ENCODE results near the gene AHNAK. TPM values are rescaled to one million over a fixed set of nuclear protein-coding genes. Genes with fewer than 3 reads are reported as not detected.
"Not testable (repeated sequence)": the region's sequence is repeated elsewhere in the genome, so short reads cannot be mapped to it uniquely, and the experiment has no call there.

The AHNAK gene
- polyA plus RNA-seq, 1 donor, result 359 TPM

DNA sequence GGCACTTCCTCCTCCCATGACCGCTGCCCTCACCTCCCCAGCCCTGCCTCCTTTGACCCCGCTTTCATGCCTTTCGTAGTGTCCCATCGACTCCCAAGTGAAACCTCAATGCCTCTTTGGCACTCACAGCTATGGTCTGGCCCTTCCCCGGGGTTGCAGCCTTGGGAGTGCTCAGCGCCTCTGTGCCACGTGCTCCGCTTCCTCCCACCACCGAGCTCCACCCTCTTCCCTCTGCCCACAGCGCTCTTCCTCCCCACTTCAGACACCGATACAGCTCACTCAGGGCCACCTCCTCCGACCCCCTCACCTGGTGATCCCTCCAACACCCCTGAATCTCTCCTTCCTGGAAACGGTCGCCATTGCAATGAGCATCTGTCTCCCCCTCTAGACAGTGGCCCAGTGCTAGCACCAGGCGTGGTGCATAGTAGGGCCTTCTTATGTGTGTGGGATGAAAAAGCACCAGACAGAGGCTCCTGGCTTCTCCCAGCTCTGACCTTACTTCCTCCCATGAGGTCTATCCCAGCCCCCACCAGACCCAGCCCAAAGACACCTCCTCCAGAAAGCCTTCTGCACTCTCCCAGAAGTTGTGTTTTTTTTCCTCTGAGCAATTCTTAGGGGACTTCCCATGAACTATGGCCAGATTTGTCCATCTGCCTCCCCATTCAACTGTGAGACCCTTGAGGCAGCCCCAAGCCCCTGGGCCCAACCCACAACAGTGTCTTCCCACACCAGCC lies 144.2 kb downstream of the AHNAK start:
- no peak for DNase-seq

DNA sequence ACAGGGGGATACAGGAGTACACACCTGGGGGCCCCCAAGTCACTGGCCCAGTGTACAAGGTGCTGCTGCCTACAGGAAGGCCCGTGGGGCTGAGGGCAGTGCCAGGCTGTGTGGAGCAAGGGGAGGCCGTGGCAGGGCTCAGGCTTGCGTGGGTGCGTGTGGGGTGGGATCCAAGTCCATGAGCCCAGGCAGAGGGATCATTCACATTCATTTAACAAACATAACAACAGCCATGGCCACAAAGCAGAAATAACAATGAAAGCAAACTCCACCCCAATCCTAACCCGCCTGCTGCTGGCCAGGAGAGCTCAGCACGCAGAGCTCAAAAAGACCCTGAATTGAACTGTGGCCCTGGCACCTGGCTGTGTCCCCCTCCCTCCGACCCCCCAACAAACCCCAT lies 144.8 kb downstream of the AHNAK start:
- DNase-seq, result no peak

- no peak for DNase-seq
These were observed 145.2 kb downstream of the AHNAK start for GRCh38 chr11:62401356-62401755.

DNA sequence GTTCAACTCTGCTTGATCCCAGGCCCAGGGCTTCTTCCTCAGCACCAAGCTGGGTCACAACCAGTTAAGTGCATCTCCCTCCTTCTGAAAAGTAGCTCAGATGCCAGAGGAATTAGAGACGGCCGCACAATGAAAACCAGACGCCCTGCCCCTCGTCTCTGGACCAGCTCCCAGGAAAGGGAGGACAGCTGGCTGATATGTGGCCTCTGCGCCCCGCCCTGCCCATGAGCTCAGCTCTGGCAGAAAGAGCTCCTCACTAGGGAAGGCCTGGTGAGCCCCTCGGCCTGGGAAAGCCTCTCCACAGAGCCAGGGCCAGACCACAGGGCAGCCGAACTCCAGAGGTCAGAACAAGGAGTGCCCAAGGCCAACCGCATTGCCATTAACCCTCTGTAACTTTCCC lies 145.8 kb downstream of the AHNAK start:
- DNase-seq, result peak; percentile 89

GRCh38 chr11:62400281-62400680 lies 146.3 kb downstream of the AHNAK start:
- no peak for DNase-seq

DNA sequence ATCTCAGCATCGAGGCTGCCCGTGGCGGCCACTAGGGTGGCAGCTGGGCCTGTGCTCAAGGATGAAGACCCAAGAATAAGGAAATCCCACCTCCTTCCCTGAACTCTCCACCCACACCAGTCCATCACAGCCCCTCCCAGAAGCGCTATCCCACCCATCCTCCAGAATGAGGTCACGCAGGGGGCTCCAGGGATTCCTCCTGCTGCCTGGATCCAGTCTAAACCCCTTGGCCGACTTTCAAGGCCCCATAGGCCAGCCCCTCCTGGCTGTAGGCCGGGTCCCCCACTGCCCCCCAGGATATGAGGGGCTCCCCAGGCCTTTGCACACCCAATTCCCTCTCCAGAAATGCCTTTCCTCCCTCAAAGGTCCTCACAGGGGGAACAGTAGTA lies 146.7 kb downstream of the AHNAK start:
- peak; percentile 86 for DNase-seq

DNA sequence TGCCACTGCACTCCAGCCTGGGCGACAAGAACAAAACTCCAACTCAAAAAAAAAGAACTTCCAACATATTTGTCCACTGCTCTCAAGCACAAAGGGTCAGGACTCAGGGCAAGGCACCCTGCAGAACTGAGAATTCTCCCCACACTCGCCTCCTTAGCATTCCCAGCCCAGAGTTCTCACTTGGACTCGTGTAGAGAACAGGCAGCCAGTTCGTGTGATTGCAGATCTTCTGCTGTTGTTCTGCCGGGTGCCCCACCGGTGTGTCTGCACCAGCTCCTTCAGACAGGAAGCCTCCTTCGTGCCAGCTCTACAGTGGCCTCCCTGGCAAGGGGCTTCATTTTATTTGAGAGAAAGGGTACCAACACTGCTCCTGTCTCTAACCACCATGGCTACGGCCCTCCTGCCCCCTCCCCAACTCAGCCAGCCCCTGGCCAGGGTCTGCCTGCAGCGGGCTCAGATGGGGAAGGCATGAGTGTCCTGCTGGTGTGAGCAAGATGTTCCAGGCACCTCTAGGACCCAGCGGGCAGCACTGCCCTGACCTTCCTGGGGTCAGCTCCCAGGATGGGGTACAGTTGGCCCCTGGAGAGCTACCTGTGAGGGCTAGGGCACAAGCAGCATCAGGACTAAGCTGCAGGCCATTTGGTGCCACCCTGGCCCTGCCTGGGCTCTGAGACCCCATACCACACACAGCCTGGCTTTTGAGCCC lies 147.3 kb downstream of the AHNAK start:
- no peak for DNase-seq

DNA sequence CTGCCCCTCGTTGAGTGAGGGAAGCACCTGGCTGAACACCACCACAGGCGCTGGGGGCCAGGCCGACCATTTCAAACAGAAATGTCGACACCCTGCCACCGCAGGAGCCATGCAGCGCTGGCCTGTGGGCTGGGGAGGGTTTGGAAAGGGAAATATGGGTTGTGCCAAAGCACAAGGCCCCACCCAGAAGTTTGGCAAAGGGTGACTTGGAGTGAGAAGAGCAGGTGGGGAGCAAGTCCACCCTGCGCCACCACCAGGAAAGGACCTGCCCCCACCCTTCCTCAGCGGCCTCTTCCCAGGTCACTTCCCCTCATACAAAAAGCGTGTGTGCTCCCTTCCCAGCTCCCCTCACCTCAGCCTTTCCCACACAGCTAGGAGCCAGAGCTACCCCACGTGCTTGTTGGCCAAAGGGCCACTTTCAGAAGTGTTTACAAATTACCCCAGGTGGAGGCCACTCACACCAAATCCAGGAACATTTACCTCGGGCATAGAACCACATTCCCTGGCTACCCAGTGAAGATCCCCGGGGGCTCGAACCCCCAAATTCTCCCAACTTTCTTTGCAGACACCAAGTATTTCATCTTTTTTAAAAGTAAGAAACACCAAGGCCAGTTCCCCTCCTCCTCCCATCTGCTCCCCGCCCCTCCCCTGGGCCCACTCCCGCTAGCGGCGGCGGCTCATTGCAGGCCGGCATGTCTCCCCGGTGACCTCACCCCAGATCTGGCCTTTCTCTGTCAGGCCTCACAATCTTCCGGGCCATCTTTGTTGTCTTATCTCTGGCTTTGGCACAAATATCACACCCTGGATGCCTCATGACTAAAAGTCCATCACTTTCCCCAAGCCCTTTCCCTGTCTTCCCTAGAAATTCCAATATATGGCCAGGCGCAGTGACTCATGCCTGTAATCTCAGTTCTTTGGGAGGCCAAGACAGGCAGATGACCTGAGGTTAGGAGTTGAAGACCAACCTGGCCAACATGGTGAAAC lies 148.3 kb downstream of the AHNAK start:
- DNase-seq, result no peak

- DNase-seq, result no peak
These were observed 150.6 kb downstream of the AHNAK start for GRCh38 chr11:62395885-62396551.

DNA sequence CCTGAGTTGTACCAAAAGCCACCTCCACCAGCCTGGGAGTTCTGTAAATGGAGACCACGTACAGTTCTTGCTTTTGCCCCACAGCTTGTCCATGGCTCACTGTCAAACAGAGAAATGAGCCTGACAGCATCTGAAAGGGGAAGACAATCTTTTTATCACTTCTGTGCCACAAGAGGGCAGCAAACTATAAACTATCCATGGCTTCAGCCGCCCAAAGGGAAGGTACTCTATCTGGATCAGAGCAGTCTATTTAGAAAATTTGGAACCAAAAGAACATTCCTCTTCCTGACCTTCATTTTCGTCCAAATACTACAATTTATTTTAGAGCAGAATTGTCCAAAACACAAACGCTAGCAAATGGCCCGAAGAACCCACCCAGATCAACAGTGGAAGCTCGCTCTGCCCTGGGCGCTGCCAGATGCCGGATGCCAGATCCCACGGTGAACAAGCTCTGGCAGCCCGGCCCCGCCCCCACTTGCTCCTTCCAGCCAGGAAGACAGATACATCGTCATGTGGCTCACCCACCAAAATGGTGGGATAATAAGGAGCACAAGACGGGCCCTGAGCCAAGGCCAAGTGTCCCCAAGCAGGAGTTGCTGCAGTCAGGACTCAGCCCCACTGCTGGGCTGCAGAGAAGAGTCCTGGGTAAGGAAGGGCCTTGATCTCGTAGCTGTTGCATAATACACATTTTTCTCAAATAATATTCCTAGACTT lies 151.6 kb downstream of the AHNAK start:
- peak; percentile 90 for DNase-seq

DNA sequence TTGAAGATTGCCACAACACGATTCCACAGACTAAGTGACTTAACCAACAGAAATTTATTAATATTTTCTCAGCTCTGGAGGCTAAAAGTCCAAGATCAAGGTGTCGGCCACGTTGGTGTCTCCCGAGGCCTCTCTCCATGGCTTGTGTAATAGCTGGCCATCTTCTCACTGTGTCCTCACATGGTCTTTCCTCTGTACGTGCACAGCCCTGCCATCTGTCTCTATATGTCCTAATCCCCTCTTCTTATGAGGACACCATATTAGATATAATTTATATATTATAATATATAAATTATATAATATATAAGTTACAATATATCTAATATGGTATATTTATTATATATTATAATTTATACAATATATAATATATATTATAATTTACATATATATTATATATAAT lies 152.9 kb downstream of the AHNAK start:
- no peak for DNase-seq

DNA sequence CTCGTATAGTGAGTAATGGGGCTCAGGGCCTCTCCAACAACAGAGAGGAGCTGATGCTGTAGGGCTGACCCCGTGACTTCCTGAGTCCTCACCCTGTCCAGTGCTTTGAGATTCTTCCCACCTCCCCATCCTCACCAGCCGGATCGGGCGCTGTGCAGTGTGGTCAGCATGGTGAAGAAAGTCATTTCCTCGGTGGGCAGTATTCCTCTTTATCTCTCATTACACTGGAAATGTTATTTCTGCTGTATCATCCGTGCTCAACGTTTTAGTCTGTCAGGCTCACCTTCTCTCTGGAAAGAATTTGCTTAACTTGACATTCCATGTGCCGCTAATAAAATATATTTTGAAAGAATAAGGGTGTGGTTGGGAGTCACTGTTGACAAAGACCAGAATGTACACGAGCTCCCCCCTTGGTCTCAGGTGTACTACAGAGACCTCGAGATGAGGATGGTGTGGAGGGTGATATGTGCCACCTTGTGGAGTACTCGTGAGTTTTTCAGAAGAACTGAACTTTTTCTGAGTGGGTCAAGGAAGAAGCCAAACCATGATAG lies 153.5 kb downstream of the AHNAK start:
- DNase-seq, result no peak

- DNase-seq, result no peak
These were observed 154.1 kb downstream of the AHNAK start for GRCh38 chr11:62392506-62392905.

DNA sequence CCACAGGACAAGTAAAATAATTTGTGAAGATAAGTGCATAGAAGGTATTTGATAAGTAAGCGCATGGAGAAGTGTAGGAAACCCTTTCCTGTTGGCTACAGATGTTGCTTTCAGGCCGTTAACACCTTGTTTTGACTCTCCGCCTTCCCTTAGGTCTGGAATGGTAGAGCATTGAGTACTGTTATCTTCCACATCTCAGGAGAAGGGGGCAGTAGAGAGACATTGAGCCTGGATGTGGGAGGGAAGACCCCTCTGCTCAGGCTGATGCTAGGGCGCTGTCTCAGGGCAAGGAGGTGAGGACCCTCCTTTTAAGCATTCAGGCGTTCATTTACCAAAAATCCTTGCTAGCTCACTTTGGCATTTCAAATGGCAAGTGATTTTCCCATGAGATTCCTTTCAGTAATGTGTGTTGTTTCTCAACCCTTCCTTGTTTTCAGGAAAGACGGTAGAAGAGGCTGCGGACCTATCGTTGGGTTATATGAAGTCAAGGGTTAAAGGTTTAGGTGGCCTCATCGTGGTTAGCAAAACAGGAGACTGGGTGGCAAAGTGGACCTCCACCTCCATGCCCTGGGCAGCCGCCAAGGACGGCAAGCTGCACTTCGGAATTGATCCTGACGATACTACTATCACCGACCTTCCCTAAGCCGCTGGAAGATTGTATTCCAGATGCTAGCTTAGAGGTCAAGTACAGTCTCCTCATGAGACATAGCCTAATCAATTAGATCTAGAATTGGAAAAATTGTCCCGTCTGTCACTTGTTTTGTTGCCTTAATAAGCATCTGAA lies 154.8 kb downstream of the AHNAK start:
- DNase-seq, result no peak

GRCh38 chr11:62390722-62391121 lies 155.9 kb downstream of the AHNAK start:
- no peak for DNase-seq

DNA sequence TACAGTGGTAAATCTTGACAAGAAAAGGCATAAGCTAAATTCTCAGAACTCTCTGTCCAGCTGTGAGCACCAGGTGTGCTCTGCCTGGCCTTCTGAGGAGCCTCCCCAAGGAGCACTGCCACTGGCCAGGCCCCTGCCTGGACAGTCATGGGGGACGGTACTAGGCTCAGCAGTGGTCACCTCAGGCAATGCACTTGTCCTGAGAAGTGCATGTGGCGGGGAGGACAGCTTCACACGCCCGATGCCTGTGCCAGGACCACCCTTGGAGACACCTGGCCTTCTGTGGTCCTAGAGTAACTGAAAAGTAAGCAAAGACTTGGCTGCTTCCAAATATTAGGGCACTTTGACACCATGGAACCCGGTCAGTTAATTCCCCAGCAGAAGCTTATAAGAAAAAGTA lies 156.4 kb downstream of the AHNAK start:
- DNase-seq, result no peak

GRCh38 chr11:62388999-62389398 lies 157.6 kb downstream of the AHNAK start:
- DNase-seq, result no peak

DNA sequence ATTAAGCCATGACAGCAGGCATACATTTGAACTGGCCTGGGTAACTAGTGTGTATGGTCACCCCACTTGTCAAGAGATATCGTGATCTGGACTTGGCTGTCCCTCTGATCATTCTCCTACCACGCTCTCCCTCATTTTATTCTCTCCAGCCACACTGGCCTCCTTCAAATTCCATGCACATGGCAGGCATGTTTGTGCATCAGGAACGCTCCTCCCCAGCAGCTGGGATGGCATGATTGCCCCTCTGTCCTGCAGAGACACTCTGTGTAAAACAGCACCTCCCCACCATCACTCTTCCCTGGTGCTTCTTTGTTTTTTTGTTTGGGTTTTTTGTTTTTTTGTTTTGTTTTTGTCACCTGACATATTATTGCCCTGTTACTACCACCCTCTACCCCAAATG lies 159.2 kb downstream of the AHNAK start:
- DNase-seq, result no peak

GRCh38 chr11:62386083-62386482 lies 160.5 kb downstream of the AHNAK start:
- DNase-seq, result not testable (repeated sequence)

- no peak for DNase-seq
These were observed 162.8 kb downstream of the AHNAK start for GRCh38 chr11:62383822-62384221.

Measured in hindlimb muscle (tissue), 1 donor.